NB4 (cell line): ENCODE data around the gene LPCAT1.

ENCODE experiments used
- DNase-seq: peaks from one replicate; pipeline ENCODE4 v3.0.0; 2010; ENCODE audit warnings: low read depth
- H3K4me3 ChIP-seq: one replicate; pipeline ENCODE4 v1.5.1; 2011; ENCODE audit warnings: mild to moderate bottlenecking, low read depth, low read length, moderate library complexity
- CTCF ChIP-seq: IDR thresholded peaks from one replicate; pipeline ENCODE4 v1.5.1; 2012; ENCODE audit warnings: low read depth, low read length
- MAX ChIP-seq: IDR thresholded peaks from 2 replicates; pipeline ENCODE4 v1.6.1; 2011; ENCODE audit warnings: low read depth, low read length
- MYC ChIP-seq: IDR thresholded peaks from 2 replicates; pipeline ENCODE4 v1.6.1; 2011; ENCODE audit warnings: low read depth, low read length
- POLR2A ChIP-seq: IDR thresholded peaks from 2 replicates; pipeline ENCODE4 v1.6.1; 2011; ENCODE audit warnings: mild to moderate bottlenecking; ENCODE audit not compliant: insufficient read length; ENCODE audit errors: extremely low read depth

LPCAT1 gene

DNA sequence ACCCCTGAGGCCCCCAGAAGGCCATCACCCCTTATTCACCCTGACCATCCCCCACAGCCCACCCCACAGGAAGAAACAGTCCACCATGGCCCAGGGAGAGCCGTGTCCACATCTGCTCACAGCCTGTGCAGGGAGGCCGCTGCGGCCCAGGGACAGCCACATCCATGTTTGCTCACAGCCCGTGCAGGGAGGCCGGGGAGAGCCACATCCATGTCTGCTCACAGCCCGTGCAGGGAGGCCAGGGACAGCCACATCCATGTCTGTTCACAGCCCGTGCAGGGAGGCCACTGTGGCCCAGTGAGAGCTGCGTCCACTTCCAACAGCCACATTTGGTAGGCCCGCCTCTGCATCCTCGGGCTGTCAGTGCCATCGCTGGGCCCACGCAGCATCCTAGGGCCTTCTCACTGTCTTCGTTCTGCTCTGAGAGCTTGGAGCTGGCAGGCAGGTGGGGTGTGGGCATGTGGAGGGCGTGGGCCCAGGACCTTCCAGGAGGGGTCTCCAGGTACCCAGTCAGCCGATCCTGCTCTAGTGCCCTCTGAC lies 38.1 kb downstream of the LPCAT1 start:
- no peak for TF ChIP-seq MYC
- no peak for TF ChIP-seq POLR2A
- no peak for TF ChIP-seq CTCF
- no peak for TF ChIP-seq MAX
- DNase-seq: no peak
- no peak overlapping the region for H3K4me3 ChIP-seq

DNA sequence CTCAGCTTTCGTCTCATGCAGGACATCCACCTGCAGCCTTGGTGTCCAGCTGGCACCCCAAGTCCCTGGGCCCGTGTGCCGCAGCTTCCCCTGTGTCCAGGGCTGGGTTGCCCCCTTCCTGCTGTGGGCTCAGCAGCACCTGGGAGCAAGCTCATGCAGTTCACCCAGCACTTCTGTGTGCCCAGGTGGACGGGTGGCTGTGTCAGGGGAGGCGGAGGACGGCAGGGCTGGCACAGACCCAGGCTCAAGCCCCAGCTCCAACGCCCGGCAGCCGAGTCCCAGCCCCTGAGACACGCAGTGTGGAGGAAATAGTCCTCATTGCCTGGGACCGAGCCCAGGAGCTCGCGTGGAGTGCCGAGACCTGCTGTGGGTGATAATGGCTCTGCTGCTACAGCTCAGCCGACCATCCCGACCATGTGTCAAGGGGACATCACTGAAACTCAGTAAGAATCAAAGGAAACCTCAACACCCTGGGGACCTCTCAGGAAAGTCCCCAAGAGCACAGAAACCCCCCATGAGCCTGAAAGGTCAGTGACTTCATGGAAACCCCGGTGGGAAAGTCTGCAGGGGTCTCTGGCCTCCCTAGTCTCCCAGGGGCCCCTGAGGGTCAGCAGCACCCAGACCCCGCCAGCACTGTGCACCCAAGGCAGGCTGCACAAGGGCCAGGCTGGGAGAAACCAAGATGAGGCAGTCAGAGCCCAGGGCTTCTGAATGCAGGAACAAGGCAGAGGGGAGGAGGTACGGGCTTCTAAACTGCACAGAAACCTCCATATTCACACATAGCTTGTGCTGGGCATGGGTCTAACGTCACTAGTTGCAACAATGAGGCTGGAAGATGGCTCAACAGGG lies 38.8 kb downstream of the LPCAT1 start:
- DNase-seq: peak; percentile 52
- TF ChIP-seq CTCF (no peak), MAX (no peak), POLR2A (no peak), MYC (no peak)
- H3K4me3 ChIP-seq: no peak overlapping the region

DNA sequence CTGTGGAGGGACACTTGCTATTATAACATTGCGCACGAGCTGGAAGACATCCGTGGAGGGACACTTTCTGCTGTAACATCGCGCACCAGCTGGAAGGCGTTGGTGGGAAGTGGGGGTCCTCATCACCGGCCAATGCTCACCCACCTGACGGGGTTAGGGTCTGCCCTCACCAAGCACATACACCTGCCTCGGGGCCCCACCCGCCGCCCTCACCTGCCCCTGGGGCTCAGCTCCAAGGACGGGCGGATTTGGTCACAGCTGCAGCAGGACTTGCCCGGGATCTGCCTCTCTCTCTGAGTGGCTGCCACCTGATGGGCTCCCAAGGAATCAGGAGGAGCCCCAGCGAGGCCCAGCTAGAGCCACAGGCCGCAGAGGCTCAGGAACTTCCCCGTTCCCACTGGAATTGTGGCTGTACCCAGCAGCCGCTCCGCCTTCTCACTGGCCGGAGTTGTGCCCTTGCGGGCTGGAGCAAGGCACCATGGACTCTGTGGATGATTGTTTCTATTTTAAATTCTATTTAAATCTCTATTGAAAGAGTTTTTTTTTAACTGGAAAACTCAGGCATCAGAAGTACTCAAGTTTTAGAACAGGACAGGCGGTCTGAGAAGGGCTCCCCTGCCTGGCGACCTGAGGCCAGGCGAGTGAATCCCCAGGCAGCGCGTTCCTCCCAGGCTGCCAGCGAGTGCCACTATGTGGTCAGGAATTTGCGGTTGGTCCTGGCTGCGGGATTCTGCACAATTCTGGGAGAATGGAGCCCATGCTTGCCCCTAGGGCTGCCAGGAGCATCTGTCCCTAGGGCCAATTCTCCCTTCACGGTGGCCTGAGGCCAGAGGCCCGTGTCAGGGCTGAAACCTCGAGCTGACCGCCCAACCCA lies 39.7 kb downstream of the LPCAT1 start:
- no peak for DNase-seq
- no peak for TF ChIP-seq MAX
- no peak for TF ChIP-seq POLR2A
- no peak for TF ChIP-seq MYC
- no peak for TF ChIP-seq CTCF
- H3K4me3 ChIP-seq: no peak overlapping the region

DNA sequence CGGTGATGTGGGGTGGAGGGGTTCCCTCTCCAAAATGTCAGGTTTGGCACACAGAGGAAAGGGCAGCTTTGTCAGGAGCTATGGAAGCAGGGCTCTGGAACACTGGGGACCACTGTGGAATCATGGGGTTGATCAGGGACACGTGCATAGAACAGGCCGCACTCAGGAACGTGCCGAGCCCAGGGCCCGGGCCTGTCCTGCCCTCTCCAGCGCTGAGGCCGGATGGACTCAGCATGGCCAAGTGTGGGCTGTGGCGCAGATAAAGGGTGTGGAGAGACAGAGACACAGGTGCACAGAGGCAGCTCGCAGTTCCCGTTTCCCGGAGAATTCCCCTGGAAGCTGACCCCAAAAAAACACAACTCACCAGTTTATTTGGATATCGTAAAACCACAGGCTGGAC lies 40.7 kb downstream of the LPCAT1 start:
- TF ChIP-seq MYC: no peak
- TF ChIP-seq MAX: no peak
- TF ChIP-seq POLR2A: no peak
- no peak for TF ChIP-seq CTCF
- H3K4me3 ChIP-seq: no peak overlapping the region
- no peak for DNase-seq

- TF ChIP-seq MYC: no peak
- no peak for TF ChIP-seq CTCF
- TF ChIP-seq MAX: no peak
- TF ChIP-seq POLR2A: no peak
- no peak overlapping the region for H3K4me3 ChIP-seq
- no peak for DNase-seq
These were observed 41.8 kb downstream of the LPCAT1 start for GRCh38 chr5:1481959-1482331.
